IMR-90 (cell line): ENCODE measurements around the gene RAC2. TPM values are rescaled to one million over a fixed set of nuclear protein-coding genes. Genes with fewer than 3 reads are reported as not detected.

Experiments used
- ATAC-seq: fragments of 200-7000 bp; cut with Tn5 transposase; 2 replicates; pipeline ENCODE4 v1.9.1; 2020; ENCODE audit warnings: low read depth, mild to moderate bottlenecking, moderate library complexity
- BruUV-seq: library from RNA; stranded (reverse); fragments of 400-500 nt; replicated peaks from 2 replicates; lab custom pipeline; 2021; lab: Mats Ljungman, UMichigan
- CTCF ChIA-PET: fragments of 300-600 bp; formaldehyde crosslinking; extraction: SDS; loops from one replicate; lab custom pipeline; 2021; ENCODE audit warnings: antibody characterized with exemption; lab: Yijun Ruan, JAX
- POLR2A ChIA-PET: fragments of 300-600 bp; sonication (Branson Sonifier 250); formaldehyde crosslinking; loops from one replicate; lab custom pipeline; 2022; ENCODE audit warnings: antibody characterized with exemption; ENCODE audit not compliant: unreplicated experiment; lab: Charles Lee
- DNase-seq: peaks from one replicate; pipeline ENCODE4 v3.0.0; 2013
- H2AFZ ChIP-seq: replicated peaks from 2 replicates; pipeline ENCODE3; 2013; ENCODE audit warnings: low read length, mild to moderate bottlenecking; ENCODE audit not compliant: poor library complexity
- H2AK5ac ChIP-seq: 2 replicates; pipeline ENCODE4 v1.6.1; 2013; ENCODE audit warnings: low read depth, low read length, inconsistent platforms
- H2AK9ac ChIP-seq: replicated peaks from 2 replicates; pipeline ENCODE3; 2013; ENCODE audit warnings: mild to moderate bottlenecking, low read depth, low read length, moderate library complexity; ENCODE audit not compliant: poor library complexity
- H2BK120ac ChIP-seq: 2 replicates; pipeline ENCODE4 v1.6.1; 2013; ENCODE audit warnings: low read depth, low read length, inconsistent platforms
- H2BK15ac ChIP-seq: 3 replicates; pipeline ENCODE4 v1.6.1; 2013; ENCODE audit warnings: low read depth, low read length, inconsistent platforms
- H2BK20ac ChIP-seq: 2 replicates; pipeline ENCODE4 v1.6.1; 2013; ENCODE audit warnings: low read depth, mild to moderate bottlenecking, inconsistent platforms, low read length, moderate library complexity
- H2BK5ac ChIP-seq: 2 replicates; pipeline ENCODE4 v1.6.1; 2013; ENCODE audit warnings: mild to moderate bottlenecking, low read depth, low read length, inconsistent platforms; ENCODE audit not compliant: poor library complexity, severe bottlenecking
- H3K14ac ChIP-seq: replicated peaks from 2 replicates; pipeline ENCODE4 v1.6.1; 2013; ENCODE audit warnings: low read depth, low read length, inconsistent platforms
- H3K18ac ChIP-seq: 2 replicates; pipeline ENCODE4 v1.6.1; 2013; ENCODE audit warnings: low read depth, low read length, control low read depth
- H3K23ac ChIP-seq: 2 replicates; pipeline ENCODE4 v1.6.1; 2013; ENCODE audit warnings: low read depth, low read length, inconsistent platforms
- H3K27ac ChIP-seq: 2 replicates; pipeline ENCODE4 v1.5.1; 2013; ENCODE audit warnings: mild to moderate bottlenecking, control low read depth, low read length; ENCODE audit not compliant: insufficient read depth
- H3K27me3 ChIP-seq: 2 replicates; pipeline ENCODE4 v1.6.1; 2013; ENCODE audit warnings: low read length; ENCODE audit not compliant: control insufficient read depth, insufficient read depth
- H3K36me3 ChIP-seq: 2 replicates; pipeline ENCODE4 v1.6.1; 2013; ENCODE audit warnings: low read length, mixed read lengths; ENCODE audit not compliant: control insufficient read depth, insufficient read depth
- H3K4ac ChIP-seq: 2 replicates; pipeline ENCODE4 v1.6.1; 2013; ENCODE audit warnings: low read depth, low read length, inconsistent platforms
- H3K4me1 ChIP-seq: 2 replicates; pipeline ENCODE4 v1.6.1; 2013; ENCODE audit warnings: low read length, mixed read lengths; ENCODE audit not compliant: control insufficient read depth, insufficient read depth
- H3K4me2 ChIP-seq: 2 replicates; pipeline ENCODE4 v1.6.1; 2013; ENCODE audit warnings: low read depth, mild to moderate bottlenecking, control low read depth, low read length, moderate library complexity
- H3K4me3 ChIP-seq: 2 replicates; pipeline ENCODE4 v1.5.1; 2013; ENCODE audit warnings: low read depth, mild to moderate bottlenecking, control low read depth, low read length, moderate library complexity; ENCODE audit not compliant: insufficient read depth
- H3K56ac ChIP-seq: 2 replicates; pipeline ENCODE4 v1.6.1; 2013; ENCODE audit warnings: low read length, inconsistent platforms; ENCODE audit not compliant: insufficient read depth; ENCODE audit errors: extremely low read depth
- H3K79me1 ChIP-seq, 2 experiments: 2 replicates each; pipeline ENCODE4 v1.6.1; 2013; ENCODE audit warnings: low read length in 2 of 2, inconsistent platforms in 1 of 2, low read depth in 1 of 2
- H3K9ac ChIP-seq: 2 replicates; pipeline ENCODE4 v1.6.1; 2013; ENCODE audit warnings: low read depth, low read length, control low read depth
- H3K9me1 ChIP-seq: 2 replicates; pipeline ENCODE4 v1.6.1; 2013; ENCODE audit warnings: low read length, inconsistent platforms; ENCODE audit not compliant: insufficient read depth
- H3K9me3 ChIP-seq: 2 replicates; pipeline ENCODE4 v1.6.1; 2013; ENCODE audit warnings: low read length; ENCODE audit not compliant: control insufficient read depth, insufficient read depth
- H4K20me1 ChIP-seq: 2 replicates; pipeline ENCODE4 v1.6.1; 2013; ENCODE audit warnings: low read length, inconsistent platforms; ENCODE audit not compliant: insufficient read depth
- H4K5ac ChIP-seq: 2 replicates; pipeline ENCODE4 v1.6.1; 2013; ENCODE audit warnings: mild to moderate bottlenecking, low read depth, low read length, control low read depth
- H4K8ac ChIP-seq, 2 experiments: 2 replicates each; pipeline ENCODE4 v1.6.1; 2013; ENCODE audit warnings: low read depth in 2 of 2, low read length in 2 of 2, control low read depth in 1 of 2, inconsistent platforms in 1 of 2
- H4K91ac ChIP-seq: 2 replicates; pipeline ENCODE4 v1.6.1; 2013; ENCODE audit warnings: low read depth, low read length, inconsistent platforms; ENCODE audit not compliant: insufficient read depth
- CEBPB ChIP-seq: IDR thresholded peaks from 2 replicates; pipeline ENCODE4 v1.6.1; 2012; ENCODE audit warnings: low read depth, low read length, improper control_type of control experiment
- CTCF ChIP-seq: conservative IDR thresholded peaks from 2 replicates; pipeline ENCODE4 v1.5.1; 2012; ENCODE audit warnings: mild to moderate bottlenecking, low read depth, low read length, improper control_type of control experiment
- FOS ChIP-seq: fragments of 150-350 bp; IDR thresholded peaks from 2 replicates; pipeline ENCODE4 v1.6.1; 2016; ENCODE audit warnings: low read depth, low read length
- MAFK ChIP-seq: IDR thresholded peaks from 2 replicates; pipeline ENCODE4 v1.6.1; 2012; ENCODE audit warnings: low read depth, low read length, improper control_type of control experiment
- POLR2A ChIP-seq: IDR thresholded peaks from 2 replicates; pipeline ENCODE4 v1.6.1; 2012; ENCODE audit warnings: mild to moderate bottlenecking, low read depth, low read length
- RCOR1 ChIP-seq: IDR thresholded peaks from 2 replicates; pipeline ENCODE4 v1.6.1; 2012; ENCODE audit warnings: mild to moderate bottlenecking, low read length, improper control_type of control experiment; ENCODE audit not compliant: insufficient replicate concordance
- USF2 ChIP-seq: fragments of 150-350 bp; IDR thresholded peaks from 2 replicates; pipeline ENCODE4 v1.6.1; 2017; ENCODE audit warnings: mild to moderate bottlenecking, antibody characterized with exemption, low read length, low read depth
- WGBS, 2 experiments: methylation state at CpG; one replicate each; pipeline versions ENCODE4 v1.1.5 to v1.1.7; 2013; ENCODE audit warnings: missing lambda C conversion rate in 2 of 2; ENCODE audit not compliant: insufficient read length in 1 of 2; ENCODE audit errors: extremely low coverage in 2 of 2; 5-methylcytosine and 5-hydroxymethylcytosine counted together
- dilution Hi-C: fragments of 300-500 bp; cut with HindIII; formaldehyde crosslinking; loops from one replicate; pipeline ENCODE4 v1.14.3; 2018; ENCODE audit warnings: low sequenced_read_pairs; ENCODE audit not compliant: unreplicated experiment
- in situ Hi-C: fragments of 300-500 bp; cut with MboI; formaldehyde crosslinking; loops from 3 replicates; pipeline ENCODE4 v1.14.3; 2019; ENCODE audit warnings: low sequenced_read_pairs, inconsistent platforms, mixed read lengths
- intact Hi-C: fragments of 100-400 bp; cut with micrococcal nuclease; formaldehyde crosslinking; loops from 2 replicates; pipeline ENCODE4 v1.10.0; 2022
- polyA plus RNA-seq, 3 experiments: library from polyadenylated mRNA; depleted of rRNA; stranded (reverse); fragments of >200 nt; gene quantifications; 2 replicates each; pipeline ENCODE4 v1.2.3, GENCODE V29; 2012; ENCODE audit warnings: low replicate concordance in 1 of 3
- total RNA-seq: library from RNA; depleted of rRNA; stranded (reverse); fragments of >200 nt; gene quantifications from 2 replicates; pipeline ENCODE4 v1.2.3, GENCODE V29; 2012

The RAC2 gene
- total and polyA plus RNA-seq, 2 of the 4 experiments (the other 2 are of a cell fraction) = 10.0 to 72.3 TPM

DNA sequence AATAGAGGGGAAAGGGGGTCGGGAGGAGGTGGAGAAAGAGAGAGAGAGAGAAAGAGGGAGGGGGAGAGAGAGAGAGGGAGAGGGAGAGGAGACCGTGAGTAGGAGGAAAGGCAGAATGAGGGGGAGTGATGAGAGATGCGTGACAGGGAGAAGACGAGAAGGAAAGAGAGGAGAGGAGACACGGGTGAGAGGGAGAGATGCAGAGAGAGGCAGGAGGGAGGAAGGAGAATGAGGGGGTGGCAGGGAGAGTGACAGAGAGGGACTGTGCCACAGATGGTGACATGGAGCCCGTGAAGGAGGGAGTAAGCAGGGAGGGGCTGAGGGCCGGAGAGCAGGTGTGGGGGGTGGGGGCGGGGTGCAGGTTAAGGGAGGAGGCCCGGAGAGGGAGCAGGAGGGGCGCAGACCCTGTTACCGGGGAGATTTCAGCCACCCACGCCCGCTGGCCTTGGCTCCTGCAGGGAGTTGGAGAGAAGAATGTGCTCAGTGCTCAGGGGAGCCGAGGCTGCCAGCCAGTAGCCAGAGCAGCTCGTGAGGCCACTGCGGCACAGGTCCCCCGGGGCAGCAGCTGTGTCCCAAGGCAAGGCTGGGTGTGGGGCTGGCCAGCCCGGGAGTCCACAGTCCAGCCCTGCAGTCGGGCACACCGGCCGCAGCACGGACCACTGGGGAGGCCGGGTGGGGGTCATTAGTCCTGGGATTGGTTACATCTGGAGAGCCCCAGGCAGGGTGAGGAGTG lies 31.7 kb downstream of the RAC2 start, which contains the start of gene SSTR3:
TSS of gene SSTR3 (minus strand) at position 304 of the 733 bp plus-strand sequence. CDS start 4,674 bp downstream, outside the sequence.
- H3K9me1 ChIP-seq = no peaks in the 10 kb centered on the region
- no peak within 1 kb of the TSS for H2AK9ac ChIP-seq
- no peak within 1 kb of the TSS for H3K4me2 ChIP-seq
- H3K36me3 ChIP-seq = no peaks in the 10 kb centered on the region
- H3K79me1 ChIP-seq = no peaks in the 10 kb centered on the region
- no peaks in the 10 kb centered on the region for H3K9me3 ChIP-seq
- H2BK20ac ChIP-seq = no peak within 1 kb of the TSS
- H2BK15ac ChIP-seq = no peak within 1 kb of the TSS
- no peaks in the 10 kb centered on the region for H4K20me1 ChIP-seq
- peak within 1 kb of the TSS; percentile 74 for H2AFZ ChIP-seq
- no peak within 1 kb of the TSS for H3K18ac ChIP-seq
- H2BK5ac ChIP-seq = no peak within 1 kb of the TSS
- H2AK5ac ChIP-seq = no peak within 1 kb of the TSS
- H3K14ac ChIP-seq = no peak within 1 kb of the TSS
- H4K91ac ChIP-seq = no peak within 1 kb of the TSS
- H2BK120ac ChIP-seq = no peak within 1 kb of the TSS
- H4K8ac ChIP-seq = no peak within 1 kb of the TSS
- ATAC-seq (peak; percentile 77), DNase-seq (no peak)
- H3K27ac ChIP-seq = no peak within 1 kb of the TSS
- H3K4me1 ChIP-seq = peaks cover 4% of the 10 kb centered on the region; the same call in 1 of the 2 replicates
- ChIA-PET CTCF (no interaction called here), POLR2A (no interaction called here)
- no peak within 1 kb of the TSS for H3K4me3 ChIP-seq
- BruUV-seq = no TSS peak
- intact Hi-C loops (no loop called here), in situ Hi-C loops (no loop called here), dilution Hi-C loops (no loop called here)
- peaks cover 72% of the 10 kb centered on the region for H3K27me3 ChIP-seq
- WGBS, 2 experiments = 6% methylated on average over 13 of the region's 23 CpGs; no CpG with 5 or more reads in 1 of the 2 experiments
- no peak within 1 kb of the TSS for H3K56ac ChIP-seq
- H3K4ac ChIP-seq = no peak within 1 kb of the TSS
- no peak within 1 kb of the TSS for H4K5ac ChIP-seq
- no peak within 1 kb of the TSS for H3K23ac ChIP-seq
- no peak within 1 kb of the TSS for H3K9ac ChIP-seq
- TF ChIP-seq FOS (no peak), CTCF (no peak), CEBPB (no peak), POLR2A (no peak), RCOR1 (no peak), MAFK (no peak), USF2 (no peak)
